HG02970 (cell line): Measurements from ENCODE around the gene DIRAS1.
A peak's percentile ranks its signal among the peaks of the same experiment; 100 is the strongest.
"Not testable (repeated sequence)": the region's sequence is repeated elsewhere in the genome, so short reads cannot be mapped to it uniquely, and the experiment has no call there.

Experiments used
- ATAC-seq: cut with Tn5 transposase; IDR thresholded peaks from one replicate; pipeline ENCODE4 v1.9.1; 2021; ENCODE audit warnings: mild to moderate bottlenecking, moderate library complexity, moderate number of reproducible peaks; ENCODE audit not compliant: unreplicated experiment, low FRiP score

DIRAS1 gene

DNA sequence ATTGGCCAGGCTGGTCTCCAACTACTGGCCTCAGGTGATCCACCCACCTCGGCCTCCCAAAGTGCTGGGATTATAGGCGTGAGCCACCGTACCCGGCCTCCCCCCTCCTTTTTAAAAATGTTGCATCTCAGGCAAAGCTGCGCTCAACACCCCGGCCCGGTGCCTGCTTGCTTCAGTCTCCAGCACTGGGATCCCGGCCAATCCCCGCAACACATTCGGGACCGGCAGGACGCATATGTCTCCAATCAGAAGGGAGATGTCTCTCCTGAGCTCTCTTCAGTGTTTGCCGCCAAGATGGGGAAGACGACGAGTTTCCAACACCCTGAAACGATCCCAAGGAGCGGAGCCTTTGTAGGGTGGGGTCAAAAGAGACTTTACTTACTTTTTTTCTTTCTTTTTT is 34.8 kb downstream of the DIRAS1 start:
- no peak for ATAC-seq

DNA sequence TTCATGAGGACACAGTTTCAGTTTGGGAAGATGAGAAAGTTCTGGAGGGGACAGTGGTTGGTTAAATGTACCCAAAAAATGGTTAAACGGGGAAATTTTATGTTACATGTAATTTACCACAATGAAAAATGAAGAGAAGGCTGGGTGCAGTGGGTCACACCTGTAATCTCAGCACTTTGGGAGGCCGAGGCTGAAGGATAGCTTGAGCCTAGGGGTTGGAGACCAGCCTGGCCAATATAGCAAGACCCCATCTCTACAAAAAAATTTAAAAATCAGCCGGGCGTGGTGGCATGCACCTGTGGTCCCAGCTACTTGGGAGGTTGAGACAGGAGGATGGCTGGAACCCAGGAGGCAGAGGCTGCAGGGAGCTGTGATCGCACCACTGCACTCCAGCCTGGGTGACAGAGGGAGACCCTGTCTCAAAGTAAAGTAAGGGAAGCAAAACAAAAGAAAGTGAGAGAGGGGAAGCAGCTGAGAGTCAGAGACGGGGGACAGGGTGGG is 35.9 kb downstream of the DIRAS1 start:
- ATAC-seq = no peak

DNA sequence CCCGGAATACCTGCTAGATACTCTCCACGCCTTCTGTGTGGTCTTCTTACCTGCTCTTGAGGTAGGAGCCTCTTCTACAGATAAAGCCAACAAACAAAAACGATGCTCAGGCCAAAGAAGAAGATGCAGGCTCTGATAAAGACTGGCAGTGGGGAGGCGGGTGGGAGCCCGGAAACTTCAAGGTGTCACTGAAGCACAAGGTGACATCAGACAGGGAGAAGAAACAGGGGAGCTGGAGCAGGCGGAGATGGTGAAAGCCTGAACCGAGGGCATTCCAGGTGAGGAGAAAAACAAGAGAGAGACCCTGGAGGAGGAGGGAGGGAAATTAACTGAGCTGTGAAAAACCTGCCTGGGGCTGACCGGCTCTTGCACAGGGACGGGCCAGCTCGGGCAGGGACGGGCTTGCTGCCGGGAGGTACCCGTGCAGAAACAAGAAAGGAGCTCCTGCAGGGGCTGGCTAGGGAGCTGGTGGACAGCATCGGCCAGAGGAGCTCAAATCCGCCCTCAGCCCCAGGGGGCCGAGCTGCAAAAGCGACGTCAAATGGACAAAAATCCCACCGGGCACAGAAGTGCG is 37.7 kb downstream of the DIRAS1 start:
- no peak for ATAC-seq

DNA sequence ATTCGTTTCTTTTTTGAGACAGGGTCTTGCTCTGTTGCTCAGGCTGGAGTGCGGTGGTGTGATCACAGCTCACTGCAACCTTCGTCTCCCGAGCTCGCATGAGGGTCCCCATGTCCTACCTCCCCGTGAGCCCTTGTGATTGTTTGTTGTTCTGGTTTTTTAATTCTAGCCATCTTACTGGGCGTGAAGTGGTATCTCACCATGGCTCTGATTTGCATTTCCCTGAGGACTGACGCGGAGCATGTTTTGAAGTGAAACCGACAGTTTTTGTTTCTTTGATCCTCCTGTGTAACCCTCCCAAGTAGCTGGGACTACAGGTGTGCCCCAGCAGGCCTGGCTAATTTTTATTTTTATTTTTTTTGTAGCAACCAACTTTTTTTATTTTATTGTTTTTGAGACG is 40.4 kb downstream of the DIRAS1 start:
- ATAC-seq = peak; percentile 38

DNA sequence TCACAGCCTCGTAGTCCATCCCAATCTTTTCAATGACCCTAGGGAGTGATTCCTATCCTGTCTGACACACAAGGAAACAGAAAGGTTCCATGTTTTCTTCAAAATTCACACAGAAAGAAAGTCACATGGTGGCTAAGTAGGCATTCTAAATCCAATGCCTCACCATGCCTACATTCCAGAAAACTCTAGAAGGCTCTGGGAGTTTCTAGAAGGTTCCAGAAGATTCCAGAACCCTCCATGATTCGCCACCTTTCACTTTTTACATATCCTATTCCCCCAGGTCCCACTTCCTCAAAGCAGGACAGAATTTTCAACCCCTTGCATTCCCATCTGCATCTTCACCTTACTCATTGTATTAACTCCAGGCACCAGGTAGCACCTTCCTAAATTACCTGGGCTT is 41.7 kb downstream of the DIRAS1 start:
- ATAC-seq = no peak

DNA sequence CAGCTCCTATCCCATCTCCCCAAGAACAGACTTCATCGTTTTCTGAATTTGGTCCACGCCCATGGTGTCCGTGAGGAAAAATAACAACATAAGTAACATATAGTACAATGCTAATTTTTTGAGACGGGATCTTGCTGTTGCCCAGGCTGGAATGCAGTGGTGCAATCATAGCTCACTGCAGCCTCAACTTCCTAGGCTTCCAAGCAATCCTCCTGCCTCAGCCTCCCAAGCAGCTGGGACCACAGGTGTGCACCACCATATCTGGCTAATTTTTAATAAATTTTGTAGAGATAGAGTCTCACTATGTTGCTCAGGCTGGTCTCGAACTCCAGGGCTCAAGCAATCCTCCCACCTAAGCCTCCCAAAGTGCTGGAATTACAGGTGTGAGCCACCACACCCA is 42.2 kb downstream of the DIRAS1 start:
- not testable (repeated sequence) for ATAC-seq

DNA sequence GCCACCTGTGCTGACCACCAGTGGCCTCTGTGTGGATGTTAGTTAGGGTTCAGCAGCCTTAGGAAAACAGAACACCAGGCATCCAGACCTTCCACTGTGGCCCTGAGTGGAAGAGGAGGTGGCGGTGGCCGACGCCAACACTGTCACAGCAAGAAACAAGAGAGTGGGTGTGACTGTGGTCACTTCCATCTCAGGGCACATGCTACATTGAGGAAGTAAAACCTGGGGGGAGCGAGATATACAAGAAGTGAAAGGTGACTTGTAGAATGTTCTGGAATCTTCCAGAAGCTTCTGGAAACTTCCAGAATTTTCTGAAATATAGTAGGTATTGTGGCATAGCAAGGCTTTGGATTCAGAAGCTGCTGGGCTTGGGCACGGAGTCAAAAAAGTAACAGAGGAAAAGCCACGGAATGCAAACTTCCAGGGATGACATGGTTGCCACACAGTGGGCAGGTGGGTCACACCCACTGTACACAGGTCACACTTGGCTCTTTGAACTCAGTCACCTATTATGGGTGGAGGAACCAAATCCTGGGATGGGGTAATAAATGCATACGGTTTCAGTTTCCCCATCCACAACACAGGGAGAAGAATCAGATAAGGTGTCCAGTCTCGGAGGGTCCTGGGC is 43.0 kb downstream of the DIRAS1 start:
- peak; percentile 43 for ATAC-seq

DNA sequence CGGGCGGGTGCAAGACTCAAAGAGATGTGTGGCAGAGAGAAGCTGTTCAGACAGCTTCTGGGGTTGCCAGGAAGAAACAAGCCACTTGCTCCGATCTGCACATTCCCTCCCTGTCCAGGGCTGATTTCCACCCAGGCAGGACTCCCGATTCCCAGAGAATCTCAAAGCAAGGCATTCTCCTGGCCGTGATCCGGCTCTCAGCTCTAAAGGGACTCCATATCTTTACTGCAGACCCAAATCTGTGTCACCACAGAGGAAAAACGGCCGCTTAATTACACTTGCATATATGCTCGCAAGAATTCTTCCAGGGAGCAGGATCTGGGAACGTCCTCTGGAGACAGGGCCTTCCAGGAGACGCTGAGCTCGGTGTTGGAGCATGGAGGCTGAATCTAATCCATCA is 44.3 kb downstream of the DIRAS1 start:
- ATAC-seq = no peak

DNA sequence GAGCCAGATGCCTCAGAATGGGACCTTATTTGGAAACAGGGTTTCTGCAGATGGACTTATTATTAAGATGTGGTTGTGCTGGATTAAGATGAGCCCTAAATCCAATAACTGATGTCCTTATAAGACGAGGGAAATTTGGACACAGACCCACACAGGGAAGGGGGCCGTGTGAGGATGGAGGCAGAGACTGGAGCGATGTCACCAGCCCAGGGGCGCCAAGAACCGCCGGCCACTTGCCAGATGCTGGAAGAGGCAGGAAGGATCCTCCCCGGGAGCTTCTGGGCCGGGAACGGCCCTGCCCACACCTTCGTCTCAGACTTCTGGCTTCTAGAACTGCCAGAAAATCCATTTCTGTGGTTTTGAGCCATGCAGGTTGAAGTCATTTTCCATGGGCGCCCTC is 45.3 kb downstream of the DIRAS1 start:
- ATAC-seq = no peak

DNA sequence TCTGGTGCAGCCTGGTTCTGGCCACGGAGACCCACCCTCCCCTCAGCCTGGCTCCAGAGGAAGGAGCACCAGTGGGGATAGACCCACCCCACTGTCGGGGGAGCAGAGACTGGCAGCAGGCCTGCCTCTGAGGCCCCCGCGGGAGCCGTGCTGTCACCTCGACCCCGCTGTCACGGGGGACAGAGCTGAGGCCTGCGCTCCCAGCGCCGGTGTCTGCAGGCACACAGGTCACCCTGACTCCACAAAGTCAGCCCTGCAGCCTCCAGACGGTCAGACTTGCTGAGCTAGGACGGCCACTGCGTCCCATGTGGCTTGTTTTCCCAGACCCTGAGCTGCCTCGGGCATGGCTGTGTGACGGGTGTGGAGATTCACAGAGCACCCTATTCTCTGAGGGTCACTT is 51.0 kb downstream of the DIRAS1 start:
- ATAC-seq = no peak

DNA sequence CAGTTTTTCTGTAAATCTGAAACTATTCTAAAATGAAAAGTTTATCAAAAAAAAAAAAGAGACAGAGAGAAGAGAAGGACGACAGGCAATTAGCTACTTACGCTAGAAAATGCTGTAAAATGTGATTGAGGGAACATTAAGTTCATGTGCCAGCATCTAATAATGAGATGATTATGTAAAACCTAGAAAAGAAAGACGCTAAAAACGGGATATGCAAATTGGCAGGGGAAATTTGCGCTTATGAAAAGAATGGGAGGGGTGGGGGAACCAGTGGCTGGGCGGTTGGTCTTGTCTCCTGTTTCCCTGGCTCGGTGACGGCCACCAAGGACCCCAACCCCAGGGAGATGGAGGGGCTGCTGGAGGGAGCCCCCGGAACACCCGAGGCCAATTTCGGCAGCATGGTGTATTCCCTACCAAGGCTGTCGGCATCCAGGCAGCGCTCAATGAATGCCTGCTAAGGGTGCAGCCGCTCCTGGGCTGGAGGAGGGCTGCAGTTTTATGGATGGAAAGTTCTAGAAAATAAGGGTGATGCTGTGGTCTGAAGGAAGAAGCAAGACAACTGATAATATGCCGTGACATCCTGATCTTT is 52.9 kb downstream of the DIRAS1 start:
- ATAC-seq = no peak

DNA sequence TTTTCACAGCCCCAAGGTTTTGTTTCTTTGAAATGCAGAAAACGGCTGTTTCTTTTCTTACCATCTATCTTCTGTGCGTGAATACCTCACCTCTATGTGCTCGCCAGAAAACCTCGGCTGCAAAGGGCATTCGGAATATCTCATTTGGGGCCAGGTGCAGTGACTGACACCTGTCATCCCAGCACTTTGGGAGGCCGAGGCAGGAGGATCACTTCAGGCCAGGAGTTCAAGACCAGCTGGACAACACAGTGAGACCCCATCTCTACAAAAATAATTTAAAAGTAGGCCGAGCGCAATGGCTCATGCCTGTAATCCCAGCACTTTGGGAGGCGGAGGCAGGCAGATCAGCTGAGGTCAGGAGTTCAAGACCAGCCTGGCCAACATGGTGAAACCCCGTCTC is 53.8 kb downstream of the DIRAS1 start:
- not testable (repeated sequence) for ATAC-seq

DNA sequence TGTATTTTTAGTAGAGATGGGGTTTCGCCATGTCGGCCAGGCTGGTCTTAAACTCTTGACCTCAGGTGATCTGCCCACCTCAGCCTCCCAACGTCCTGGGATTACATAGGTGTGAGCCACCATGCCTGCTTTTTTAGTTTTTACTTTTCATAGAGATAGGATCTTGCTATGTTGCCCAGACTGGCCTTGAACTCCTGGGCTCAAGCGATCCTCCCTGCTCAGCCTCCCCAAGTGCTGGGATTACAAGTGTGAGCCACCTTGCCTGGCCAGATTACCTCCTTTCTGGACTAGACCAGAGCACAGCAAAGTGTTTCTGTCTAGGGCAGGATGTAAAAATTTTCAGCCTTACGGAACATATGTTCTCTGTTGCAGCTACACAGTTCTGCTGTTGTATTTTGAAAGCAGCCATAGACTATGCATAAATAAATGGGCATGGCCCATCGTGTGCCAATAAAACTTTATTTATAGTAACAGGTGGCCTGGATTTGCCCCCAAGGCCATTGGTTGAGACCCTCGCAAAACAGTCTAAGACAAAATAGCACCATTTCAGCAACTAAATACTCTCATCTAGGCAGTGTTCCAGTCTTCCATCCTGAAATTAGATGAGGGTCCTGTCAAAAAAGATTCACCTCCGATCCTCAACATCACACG is 54.7 kb downstream of the DIRAS1 start:
- no peak for ATAC-seq

DNA sequence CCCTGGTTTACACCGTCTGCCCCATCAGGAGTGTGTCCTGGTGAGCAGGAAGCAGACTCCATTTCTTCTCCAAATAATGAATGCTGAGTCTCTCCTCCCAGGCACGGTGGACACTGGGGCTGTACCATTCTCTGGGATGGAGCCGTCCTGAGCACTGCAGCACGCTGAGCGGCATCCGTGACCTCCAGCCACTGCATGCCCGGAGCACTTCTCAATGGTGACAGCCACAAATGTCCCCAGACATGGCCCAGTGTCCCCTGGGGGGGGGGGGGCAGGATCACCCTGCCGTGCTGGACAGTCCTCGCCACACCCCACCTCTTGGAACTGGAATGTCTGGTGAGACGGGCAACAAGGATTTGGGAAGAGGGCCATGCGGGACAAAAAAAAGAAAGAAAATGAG is 56.1 kb downstream of the DIRAS1 start:
- no peak for ATAC-seq
